DMS114 treated with DMSO at 0.1 percent for 48 hours (cell line): ENCODE data around the gene SP3.

Experiments
- DNase-seq: peaks from one replicate; lab custom pipeline; 2025; ENCODE audit not compliant: unreplicated experiment; lab: John Stamatoyannopoulos, UW

Gene SP3

GRCh38 chr2:173943738-173944137 is 21.4 kb downstream of the SP3 start:
- DNase-seq = no peak

GRCh38 chr2:173942861-173943523 is 22.2 kb downstream of the SP3 start:
- DNase-seq = no peak

GRCh38 chr2:173941567-173941966 is 23.6 kb downstream of the SP3 start:
- no peak for DNase-seq

DNA sequence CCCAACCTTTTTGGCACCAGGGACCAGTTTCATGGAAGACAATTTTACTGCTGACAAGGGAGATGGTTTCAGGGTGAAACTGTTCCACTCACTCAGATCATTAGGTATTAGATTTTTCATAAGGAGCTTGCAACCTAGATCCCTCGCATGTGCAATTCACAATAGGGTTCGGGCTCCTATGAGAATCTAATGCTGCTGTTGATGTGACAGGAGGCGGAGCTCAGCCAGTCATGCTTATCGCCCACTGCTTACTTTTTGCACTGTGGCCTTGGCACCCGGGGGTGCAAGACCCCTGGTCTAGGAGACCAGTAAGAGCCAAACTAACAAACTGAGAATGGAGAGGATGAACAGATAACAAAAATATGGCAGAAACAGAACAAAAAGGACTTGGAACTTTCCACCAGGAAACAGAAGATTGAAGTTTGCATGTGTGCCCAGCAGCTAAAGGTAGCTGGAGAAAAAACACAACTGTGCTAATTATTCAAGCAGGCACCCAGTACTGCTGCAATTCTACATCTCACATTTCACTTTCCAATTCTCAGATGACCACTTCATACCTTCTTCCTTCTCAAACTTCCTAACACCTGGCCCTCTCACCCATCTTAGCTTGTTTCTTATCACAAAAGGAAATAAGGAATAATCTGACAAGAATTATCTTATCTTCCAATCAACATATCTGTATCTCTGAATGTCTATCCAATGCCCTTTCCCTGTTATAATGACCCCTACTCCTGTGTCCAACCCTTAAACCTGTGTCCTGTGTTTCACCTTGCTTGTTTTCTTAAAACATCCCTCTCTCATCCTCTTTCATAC is 24.8 kb downstream of the SP3 start:
- no peak for DNase-seq

DNA sequence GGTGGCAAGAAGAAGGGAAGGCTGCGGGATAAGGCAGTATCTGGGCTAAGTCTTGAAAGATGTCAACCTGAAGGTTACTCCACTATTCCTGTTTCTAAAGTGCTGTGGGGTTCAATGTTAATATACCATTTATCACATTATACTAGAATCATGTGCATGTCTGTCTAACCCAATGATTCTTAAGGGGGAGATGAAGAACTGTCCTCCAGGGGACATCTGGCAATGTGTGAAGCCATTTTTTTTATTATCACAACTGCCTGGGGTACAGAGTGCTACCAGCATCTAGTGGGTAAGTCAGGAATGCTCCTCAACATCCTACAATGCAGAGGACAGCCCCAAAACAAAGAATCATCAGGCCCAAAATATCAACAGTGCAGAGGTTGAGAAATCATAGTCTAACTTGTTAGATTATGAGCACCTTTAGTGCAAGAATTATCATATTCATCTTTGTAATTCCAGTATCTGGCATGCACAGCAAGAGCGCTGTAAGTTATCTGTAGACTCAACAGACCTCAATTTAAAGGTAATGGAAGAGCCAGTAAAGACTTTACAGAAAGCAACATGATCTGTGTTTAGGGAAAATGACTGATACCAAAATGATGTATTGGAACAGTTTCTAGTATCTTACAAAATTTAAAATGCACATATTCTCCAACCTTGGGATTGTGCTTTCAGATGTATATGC is 26.3 kb downstream of the SP3 start:
- no peak for DNase-seq

DNA sequence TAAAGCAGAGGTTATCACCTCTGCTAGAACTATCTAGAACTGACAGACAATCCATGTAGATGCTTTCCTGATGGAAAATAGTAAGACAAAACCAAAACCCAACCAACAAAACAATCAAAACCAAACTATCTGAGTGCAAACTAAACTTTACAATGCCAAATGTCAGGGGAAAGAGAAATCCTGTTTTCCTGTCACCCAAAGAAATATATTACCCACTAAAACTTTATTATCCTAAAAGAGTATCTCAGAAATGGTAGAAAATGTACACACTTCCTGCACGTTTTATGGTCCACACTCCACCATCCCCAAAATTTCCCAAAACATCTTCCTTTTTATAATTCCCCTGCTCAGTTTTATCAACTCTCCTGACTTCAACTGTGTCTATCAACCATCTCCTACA is 29.9 kb downstream of the SP3 start:
- DNase-seq = no peak

DNA sequence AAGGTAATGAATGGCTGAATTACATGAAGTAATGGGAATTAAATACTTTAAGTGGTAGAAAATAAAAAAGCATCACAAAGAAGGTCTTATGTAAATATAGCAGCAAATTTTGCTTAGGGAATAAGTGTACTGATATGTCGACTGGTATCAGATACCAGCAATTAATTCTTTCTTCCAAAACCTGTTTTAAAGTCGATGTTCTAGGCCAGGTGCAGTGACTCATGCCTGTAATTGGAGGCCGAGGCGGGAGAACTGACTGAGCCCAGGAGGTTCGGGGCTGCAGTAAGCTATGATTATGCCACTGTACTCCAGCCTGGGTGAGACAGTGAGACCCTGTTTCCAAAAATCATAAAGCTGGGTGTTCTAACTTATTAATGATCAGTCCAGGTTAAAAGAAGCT is 30.3 kb downstream of the SP3 start:
- DNase-seq = no peak

DNA sequence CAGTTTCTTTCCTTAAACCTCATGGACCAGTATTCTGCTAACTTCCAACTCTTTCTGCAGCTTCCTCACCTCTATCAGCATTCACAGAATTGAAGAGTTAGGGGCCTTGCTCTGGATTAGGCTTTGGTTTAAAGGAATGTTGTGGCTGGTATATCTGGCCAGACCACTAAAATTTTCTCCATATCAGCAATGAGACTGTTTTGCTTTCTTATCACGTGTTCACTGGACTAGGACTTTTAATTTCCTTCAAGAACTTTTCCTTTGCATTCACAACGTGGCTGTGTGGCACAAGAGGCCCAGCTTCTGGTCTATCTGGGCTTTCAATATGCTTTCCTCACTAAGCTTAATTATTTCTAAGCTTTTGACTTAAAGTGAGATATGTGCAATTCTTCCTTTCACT is 33.4 kb downstream of the SP3 start:
- DNase-seq = no peak

DNA sequence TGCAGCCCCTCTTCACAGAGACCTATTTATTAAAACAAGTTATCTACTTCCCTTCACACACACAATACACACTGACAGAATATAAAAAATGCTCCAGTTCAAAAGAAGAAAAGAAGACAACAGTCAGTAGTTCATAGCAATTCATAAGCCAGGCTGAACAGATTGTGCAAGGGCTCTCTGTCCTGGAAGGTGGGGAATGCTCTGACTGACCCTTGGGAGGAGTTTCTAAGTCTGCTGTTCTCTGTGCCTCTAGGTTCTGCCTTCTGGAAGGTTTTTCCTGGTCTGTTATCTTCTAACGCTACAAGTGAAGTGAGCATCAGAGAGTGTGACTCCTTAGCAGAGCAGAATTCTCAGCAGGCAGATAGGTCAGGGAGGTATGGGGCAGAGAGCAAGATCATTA is 35.7 kb downstream of the SP3 start:
- no peak for DNase-seq

DNA sequence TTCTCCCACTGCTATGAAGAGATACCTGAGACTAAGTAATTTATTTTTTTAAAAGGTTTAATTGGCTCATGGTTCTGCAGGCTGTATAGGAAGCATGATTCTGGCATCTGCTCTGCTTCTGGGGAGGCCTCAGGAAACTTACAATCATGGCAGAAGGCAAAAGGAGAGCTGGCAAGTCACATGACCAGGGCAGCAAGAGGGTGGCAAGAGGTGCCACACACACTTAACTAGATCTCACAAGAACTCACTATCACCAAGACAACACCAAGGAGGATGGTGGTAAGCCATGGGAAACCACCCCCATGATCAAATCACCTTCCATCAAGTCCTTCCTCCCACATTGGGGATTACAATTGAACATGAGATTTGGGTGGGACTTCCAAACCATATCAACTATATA is 38.3 kb downstream of the SP3 start:
- DNase-seq = no peak

DNA sequence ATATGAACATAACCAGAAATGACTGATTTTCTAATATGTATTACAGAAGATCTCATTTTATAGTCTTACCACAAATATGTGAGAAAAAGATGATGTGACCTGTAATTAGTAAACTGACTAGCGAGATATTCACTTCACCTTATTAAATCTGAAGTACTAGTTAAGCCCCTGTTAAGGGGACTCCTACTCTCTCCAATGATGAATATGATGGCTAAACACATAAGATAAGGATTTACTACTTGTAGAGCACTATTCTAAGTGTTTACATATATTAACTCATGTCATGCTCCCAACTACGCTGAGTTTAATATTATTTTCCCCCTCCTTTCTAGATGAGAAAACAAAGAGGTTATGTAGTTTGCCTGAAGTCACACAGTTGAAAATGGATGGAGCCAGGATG is 40.9 kb downstream of the SP3 start:
- DNase-seq = no peak

- no peak for DNase-seq
These were observed 42.4 kb downstream of the SP3 start for GRCh38 chr2:173922760-173923159.

DNA sequence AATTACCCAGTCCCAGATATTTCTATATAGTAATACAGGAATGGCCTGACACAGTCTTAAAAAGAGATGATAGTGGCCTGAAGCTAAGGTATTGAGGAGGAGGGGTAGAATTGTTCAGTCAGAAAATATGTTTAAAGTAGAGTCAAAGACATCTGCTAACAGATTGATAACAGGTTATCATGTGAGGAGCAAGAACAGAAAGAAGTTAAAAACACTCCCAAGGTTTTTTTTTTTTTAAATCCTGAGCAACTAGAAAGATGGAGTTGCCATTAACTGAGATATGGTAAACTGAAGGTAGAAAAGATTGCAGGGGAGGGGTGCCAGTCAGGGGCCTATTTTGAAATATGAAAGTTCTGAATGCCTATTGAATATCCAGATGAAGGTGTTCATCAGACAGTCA is 43.1 kb downstream of the SP3 start:
- no peak for DNase-seq

- DNase-seq = no peak
These were observed 50.9 kb downstream of the SP3 start for GRCh38 chr2:173914055-173914927.

DNA sequence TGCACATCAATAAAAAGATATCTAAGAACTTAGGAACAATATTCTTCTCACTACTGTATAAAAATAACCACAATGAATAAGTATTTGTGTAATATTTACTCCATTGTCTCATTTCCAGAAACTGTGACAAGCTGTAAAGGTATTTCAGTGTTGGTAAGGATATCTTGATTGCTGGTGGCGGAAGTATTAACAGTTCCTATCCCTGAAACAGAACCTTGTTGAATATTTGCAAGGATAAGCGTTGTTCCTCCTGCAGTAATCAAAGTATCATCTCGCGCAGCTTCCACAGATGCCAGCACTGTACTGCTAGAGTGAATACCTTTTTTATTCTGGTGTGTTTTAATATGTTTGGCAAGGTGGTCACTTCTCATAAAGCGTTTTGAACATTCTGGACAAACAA is 55.3 kb downstream of the SP3 start:
- DNase-seq = no peak

- DNase-seq = no peak
These were observed 58.5 kb downstream of the SP3 start for GRCh38 chr2:173906626-173907025.

DNA sequence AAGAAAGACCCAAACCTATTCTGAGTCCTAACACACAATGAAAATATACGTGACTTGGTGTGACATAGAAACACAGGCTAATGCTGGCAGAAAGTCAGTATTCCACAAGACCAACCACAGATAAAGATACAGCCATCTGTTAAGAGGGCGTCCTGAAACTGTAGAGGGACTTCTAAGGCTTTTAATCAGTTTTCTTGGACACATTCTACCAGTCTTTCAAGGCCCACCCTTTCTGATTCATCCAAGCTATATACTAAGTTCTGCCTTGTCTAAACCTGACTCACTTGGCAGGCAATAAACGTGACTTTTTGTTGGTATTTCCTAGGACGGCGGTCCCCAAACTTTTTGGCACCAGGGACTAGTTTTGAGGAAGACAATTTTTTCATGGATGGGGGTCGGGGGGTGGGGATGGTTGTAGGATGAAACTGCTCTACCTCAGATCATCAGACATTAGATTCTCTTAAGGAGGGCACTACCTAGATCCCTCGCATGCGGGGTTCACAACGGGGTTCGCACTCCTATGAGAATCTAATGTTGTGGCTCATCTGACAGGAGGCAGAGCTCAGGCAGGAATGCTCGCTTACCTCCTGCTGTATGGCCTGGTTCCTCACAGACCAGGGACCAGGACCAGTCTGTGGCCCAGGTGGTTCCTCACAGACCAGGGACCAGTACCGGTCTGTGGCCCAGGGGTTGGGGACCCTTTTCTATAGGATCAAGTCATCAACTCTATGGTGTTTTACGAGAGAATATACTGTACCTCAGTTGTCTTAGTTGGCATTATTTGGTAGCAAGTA is 61.4 kb downstream of the SP3 start:
- no peak for DNase-seq

- DNase-seq = no peak
These were observed 66.2 kb downstream of the SP3 start for GRCh38 chr2:173898996-173899395.

DNA sequence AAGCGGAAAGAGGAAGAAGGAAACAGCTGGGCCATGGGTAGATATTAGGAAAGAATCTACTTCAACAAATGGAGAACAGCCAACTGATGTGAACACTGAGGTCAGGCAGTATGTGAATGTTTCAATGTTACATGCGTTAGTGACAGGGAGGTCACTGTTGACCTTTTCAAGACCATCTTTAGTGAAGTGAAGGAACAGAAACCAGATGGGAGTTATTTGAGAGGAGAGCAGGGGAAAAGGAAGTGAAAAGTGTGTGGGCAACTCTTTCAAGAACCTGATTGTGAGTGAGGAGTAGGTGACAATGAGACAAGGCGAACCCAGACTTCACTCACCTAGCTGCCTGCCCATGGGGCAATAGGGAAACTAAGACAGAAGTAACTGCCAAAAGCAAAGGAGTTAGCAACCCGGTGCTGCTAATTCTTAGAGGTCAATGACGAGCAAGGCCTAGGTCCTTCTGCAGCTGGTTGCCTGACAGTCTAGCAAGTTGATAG is 67.0 kb downstream of the SP3 start:
- DNase-seq = no peak

GRCh38 chr2:173896755-173897154 is 68.4 kb downstream of the SP3 start:
- no peak for DNase-seq
